NT2/D1 (cell line): ENCODE results near the gene PHACTR1.

ENCODE experiments used
- SUZ12 ChIP-seq: IDR thresholded peaks from 2 replicates; pipeline ENCODE4 v1.6.1; 2011; ENCODE audit not compliant: insufficient read length, insufficient read depth; ENCODE audit errors: extremely low read depth
- YY1 ChIP-seq: IDR thresholded peaks from 2 replicates; pipeline ENCODE4 v1.6.1; 2011; ENCODE audit not compliant: insufficient read length, insufficient read depth

GRCh38 chr6:13278991-13279390, 562.4 kb downstream of the PHACTR1 start:
- TF ChIP-seq YY1 (no peak), SUZ12 (no peak)
